ENCODE data around the gene DLL4.

Gene DLL4

GRCh38 chr15:40906091-40906990, 22.8 kb upstream of the DLL4 start:
- peak; percentile 94 for DNase-seq (ENCODE audit: low read depth, low spot score)

GRCh38 chr15:40906991-40907802, 21.9 kb upstream of the DLL4 start:
- DNase-seq (ENCODE audit: low read depth, low spot score), result peak; percentile 55

- DNase-seq (ENCODE audit: low read depth, low spot score), result no peak
These were observed 21.0 kb upstream of the DLL4 start for GRCh38 chr15:40908095-40908494.

- DNase-seq (ENCODE audit: low read depth, low spot score), result no peak
These were observed 19.2 kb upstream of the DLL4 start for GRCh38 chr15:40909662-40910630.

- DNase-seq (ENCODE audit: low read depth, low spot score), result no peak
These were observed 18.0 kb upstream of the DLL4 start for GRCh38 chr15:40911141-40911540.

DNA sequence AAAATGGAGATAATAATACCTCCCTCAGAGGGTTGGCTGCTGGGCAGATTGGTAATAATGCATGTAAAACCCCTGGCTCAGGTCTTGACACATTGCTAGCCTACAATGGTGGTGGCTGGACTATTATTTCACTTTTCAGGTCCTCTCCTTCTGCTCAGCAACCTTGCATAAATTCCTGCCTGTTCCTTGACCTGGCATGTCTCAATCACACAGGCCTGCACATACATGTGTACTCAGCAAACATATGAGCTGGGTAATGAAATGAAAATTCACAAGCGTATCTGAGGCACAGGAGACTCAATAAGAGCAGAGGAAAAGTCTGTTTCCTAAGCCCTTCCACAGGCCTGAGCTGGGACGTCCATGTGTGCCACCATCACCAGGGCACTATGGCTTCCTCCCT, 17.4 kb upstream of the DLL4 start:
- no peak for DNase-seq (ENCODE audit: low read depth, low spot score)

GRCh38 chr15:40912478-40912877, 16.7 kb upstream of the DLL4 start:
- no peak for DNase-seq (ENCODE audit: low read depth, low spot score)

- no peak for DNase-seq (ENCODE audit: low read depth, low spot score)
These were observed 15.1 kb upstream of the DLL4 start for GRCh38 chr15:40914013-40914412.

GRCh38 chr15:40914486-40914885, 14.7 kb upstream of the DLL4 start:
- no peak for DNase-seq (ENCODE audit: low read depth, low spot score)

GRCh38 chr15:40915116-40915661, 14.0 kb upstream of the DLL4 start:
- DNase-seq (ENCODE audit: low read depth, low spot score), result no peak

DNA sequence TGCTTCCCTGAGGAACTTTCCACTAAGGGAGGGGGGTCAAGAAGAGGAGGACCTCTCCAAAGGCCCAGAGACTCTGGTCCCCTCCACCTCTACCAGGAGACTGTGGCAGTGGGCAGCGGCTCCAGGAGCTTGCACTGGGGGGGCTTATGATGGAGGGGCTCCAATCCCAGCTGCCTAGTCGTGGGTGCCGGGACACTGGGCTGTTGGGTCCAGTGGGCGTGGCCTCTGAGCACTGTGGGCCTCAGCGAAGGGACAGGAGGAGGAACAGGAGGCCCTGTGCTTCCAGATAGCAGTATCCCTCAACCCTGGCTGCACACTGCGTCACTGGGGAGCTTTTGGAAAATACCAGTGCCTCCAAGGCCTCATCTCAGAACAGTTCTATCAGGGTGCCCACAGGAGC, 13.5 kb upstream of the DLL4 start:
- DNase-seq (ENCODE audit: low read depth, low spot score), result no peak

GRCh38 chr15:40917585-40917984, 11.6 kb upstream of the DLL4 start:
- no peak for DNase-seq (ENCODE audit: low read depth, low spot score)

DNA sequence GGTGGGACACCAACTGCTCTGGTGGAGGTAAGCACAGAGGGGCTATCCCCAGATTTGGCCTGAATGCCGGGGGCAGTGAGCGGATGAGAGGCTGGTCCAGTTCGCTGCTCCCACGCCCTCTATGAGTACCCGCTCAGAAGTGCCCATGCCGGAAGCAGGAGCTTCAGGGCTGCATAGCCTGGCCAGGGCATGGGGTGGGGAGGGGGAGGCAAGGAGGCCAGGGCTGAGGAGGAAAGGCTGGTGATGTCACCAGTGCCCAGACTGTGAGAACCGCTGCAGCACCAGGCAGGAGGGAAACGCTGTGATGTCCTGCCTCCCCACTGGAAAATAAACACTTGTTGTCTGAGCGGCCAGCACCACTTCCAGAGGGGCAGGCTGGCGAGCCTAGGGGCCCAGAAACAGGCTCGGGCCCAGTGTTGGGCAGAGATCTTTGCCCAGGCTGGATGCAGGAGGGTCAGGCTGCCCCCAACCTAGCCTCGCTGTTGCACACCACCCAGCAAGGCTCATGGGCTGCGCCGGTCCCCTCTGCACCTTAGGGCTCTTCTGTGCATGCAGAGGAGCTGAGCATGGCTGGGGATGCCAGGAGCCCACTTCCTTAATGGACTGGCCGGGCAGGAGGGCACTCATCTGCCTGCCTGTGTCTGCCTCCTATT, 10.9 kb upstream of the DLL4 start:
- DNase-seq (ENCODE audit: low read depth, low spot score), result no peak

GRCh38 chr15:40918799-40919392, 10.2 kb upstream of the DLL4 start:
- peak; percentile 52 for DNase-seq (ENCODE audit: low read depth, low spot score)

- DNase-seq (ENCODE audit: low read depth, low spot score), result no peak
These were observed 7.1 kb upstream of the DLL4 start for GRCh38 chr15:40921949-40922607.

- no peak for DNase-seq (ENCODE audit: low read depth, low spot score)
These were observed 6.5 kb upstream of the DLL4 start for GRCh38 chr15:40922608-40923005.

DNA sequence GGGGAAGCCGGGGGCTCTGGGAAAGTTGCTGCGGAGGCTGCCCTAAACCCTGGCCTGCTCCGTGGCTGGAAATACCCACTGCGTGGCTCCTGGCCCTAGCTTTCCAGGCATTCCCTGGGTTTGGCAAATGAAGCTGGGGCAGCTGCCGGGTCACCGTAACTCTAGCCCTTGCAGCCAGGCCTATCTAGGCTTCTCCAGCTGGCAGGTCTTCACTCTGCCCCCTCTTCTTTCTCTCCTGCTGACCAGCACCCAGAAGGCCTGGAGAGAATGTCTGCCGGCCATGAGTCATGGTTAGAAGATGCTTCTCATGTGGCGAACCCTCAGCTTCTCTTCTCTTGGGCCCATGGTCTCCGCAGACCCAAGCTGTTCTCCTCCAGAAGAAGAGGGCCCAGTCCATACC, 5.6 kb upstream of the DLL4 start:
- no peak for DNase-seq (ENCODE audit: low read depth, low spot score)

DNA sequence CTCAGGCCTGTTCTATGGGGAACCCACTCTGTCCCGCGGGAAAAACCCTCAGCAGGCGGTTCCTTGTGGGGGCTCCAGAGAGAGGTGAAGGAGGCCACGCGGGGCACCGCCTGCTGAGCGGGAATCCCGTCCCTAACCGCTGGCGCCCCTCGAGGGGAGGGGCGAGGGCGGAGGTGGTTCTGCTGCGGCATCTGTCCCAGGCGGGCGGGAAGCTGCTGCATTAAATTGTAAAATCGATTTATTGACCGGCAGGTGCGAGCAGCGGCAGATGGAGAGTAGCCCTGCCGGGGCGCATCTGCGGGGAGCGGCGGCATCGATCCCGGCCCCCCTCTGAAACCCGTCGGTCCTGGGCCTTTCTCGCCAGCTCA, 3.7 kb upstream of the DLL4 start:
- no peak for DNase-seq (ENCODE audit: low read depth, low spot score)

GRCh38 chr15:40925863-40926658, 3.1 kb upstream of the DLL4 start:
- DNase-seq (ENCODE audit: low read depth, low spot score), result peak; percentile 57
